Left cardiac atrium (tissue), 4 donors: ENCODE results near the gene GRID2. TPM values are rescaled to one million over a fixed set of nuclear protein-coding genes. Genes with fewer than 3 reads are reported as not detected.

Source experiments
- ATAC-seq, 2 donors: fragments of 200-7000 bp; cut with Tn5 transposase; one replicate each; pipeline ENCODE4 v1.9.1; 2020; ENCODE audit warnings: mild to moderate bottlenecking in 2 of 2, moderate library complexity in 2 of 2
- DNase-seq: peaks from one replicate; pipeline ENCODE4 v3.0.0-alpha.2; 2020
- intact Hi-C, 2 donors: fragments of 100-400 bp; cut with DNase I; formaldehyde crosslinking; loops; one replicate each; pipeline versions ENCODE4 v1.14.1 to v1.15.1; 2022 to 2023
- total RNA-seq, 2 donors: library from RNA; stranded (reverse); fragmentation: NEBNext Ultra II Directional; extraction: Animal tissue kit (Norgen Biotek cat#: 25700); gene quantifications; one replicate each; pipeline ENCODE4 v1.2.1, GENCODE V29; 2021
- donor health status: DM: no; HTN: yes; CAD: no.
- donor health status: DM: no; HTN: yes; CAD: no; lungs with severe emphysema.
- donor health status: DM: yes; HTN: yes; CAD: no.
- donor health status: Dilated cardiomyopathy.

GRID2 gene
- total RNA-seq, 2 donors from 2014 or later = 0.42 to 1.1 TPM

- ATAC-seq (no peak), DNase-seq (no peak)
- intact Hi-C loops = no loop called here
Observed at GRCh38 chr4:93722446-93722845, 1418.7 kb downstream of the GRID2 start.

DNA sequence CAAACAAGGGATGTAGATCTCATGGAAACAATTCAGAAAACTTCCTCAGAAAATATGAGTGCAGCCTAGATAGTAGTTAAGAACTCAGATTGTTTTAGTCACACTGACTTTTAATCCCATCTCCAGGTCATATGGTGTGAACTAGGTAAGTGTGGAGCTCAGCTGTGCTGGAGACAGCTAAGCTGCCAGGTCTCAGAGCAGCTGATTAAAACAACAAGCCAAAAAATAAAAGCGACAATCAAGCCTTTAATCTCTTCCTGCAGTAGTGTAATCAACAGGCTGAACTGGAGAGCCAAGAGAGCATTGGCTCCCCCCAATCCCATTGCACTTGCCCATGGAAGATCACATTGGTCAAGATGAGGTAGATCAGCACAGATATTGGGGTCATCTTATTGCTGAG, 1426.5 kb downstream of the GRID2 start:
- intact Hi-C loops = no loop called here
- ATAC-seq = no peak

GRCh38 chr4:93730760-93731159, 1427.0 kb downstream of the GRID2 start:
- no peak for ATAC-seq
- intact Hi-C loops = no loop called here
- DNase-seq = no peak

More for the DNA sequence above, 1426.5 kb downstream of the GRID2 start:
- DNase-seq = no peak

DNA sequence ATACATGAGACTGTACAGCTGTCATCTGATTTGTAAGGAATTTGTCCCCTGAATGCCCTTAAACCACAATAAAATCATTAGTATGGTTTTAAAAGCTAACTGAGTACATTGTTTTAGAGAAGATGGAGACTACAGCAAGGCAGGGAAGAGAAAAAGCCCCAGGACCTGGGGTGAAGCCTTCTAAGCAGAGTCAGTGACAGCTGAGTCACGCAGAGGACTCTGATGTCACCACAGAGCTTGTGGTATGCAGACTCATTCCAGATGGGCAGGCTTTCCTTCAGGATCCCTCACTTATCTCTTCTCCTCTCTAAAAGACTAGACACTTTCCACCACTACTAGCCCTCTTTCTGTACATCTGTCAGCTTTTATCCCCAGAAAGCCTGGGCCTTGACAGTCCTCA, 1427.7 kb downstream of the GRID2 start:
- DNase-seq = no peak
- intact Hi-C loops = no loop called here
- no peak for ATAC-seq

- ATAC-seq = no peak
- DNase-seq = no peak
- intact Hi-C loops = no loop called here
Observed at GRCh38 chr4:93732509-93732908, 1428.7 kb downstream of the GRID2 start.

- intact Hi-C loops = no loop called here
- no peak for DNase-seq
- ATAC-seq = no peak
Observed at GRCh38 chr4:93740890-93741289, 1437.1 kb downstream of the GRID2 start.

GRCh38 chr4:93743022-93743421, 1439.3 kb downstream of the GRID2 start:
- ATAC-seq = no peak
- no peak for DNase-seq
- intact Hi-C loops = no loop called here

GRCh38 chr4:93743635-93744034, 1439.9 kb downstream of the GRID2 start:
- ATAC-seq (no peak), DNase-seq (no peak)
- intact Hi-C loops = no loop called here

DNA sequence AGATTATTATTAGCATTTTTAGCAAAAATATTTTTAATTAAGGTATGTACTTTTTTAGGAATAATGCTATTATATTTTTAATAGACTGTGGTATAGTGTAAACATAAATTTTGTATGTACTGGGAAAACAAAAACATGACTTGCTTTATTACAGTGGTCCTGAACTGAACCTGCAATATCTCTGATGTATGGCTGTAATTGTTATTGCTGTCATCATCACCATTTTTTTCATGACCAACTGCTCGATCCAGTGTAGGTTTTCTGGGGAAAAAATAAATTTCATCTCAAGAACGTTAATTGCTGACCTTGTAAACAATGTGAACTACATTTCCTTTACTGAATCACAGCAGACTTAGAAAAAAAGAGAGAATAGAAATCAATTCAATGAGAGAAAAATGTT, 1441.2 kb downstream of the GRID2 start:
- no peak for ATAC-seq
- no peak for DNase-seq
- intact Hi-C loops = no loop called here

- no peak for DNase-seq
- ATAC-seq = no peak
- intact Hi-C loops = no loop called here
Observed at GRCh38 chr4:93746031-93746430, 1442.3 kb downstream of the GRID2 start.

- intact Hi-C loops = no loop called here
- no peak for ATAC-seq
- DNase-seq = no peak
Observed at GRCh38 chr4:93747220-93747619, 1443.5 kb downstream of the GRID2 start.

GRCh38 chr4:93748373-93749291, 1444.9 kb downstream of the GRID2 start:
- intact Hi-C loops = no loop called here
- DNase-seq = no peak
- no peak for ATAC-seq

DNA sequence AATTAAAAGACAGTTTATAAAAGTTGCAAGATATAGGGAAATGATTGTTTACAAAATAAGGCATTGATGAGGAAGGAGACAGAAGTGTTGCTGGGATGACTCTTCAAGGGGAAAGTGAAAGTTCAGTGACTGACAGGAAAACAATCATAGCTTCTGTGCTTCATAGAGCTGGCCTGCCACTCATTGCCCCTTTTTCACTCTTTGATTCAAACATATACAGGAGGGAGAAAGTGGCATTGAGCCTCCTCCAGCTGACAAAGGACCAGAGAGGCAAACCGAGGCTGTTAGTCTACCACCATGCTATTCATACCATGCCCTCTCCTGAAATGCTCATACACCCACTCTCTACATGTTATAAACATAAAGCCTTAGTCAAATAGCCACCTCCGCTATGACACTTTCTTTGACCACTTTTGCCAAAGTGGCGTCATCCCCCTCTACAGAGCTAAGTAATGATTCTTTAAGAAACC, 1445.6 kb downstream of the GRID2 start:
- intact Hi-C loops = no loop called here
- ATAC-seq = no peak
- DNase-seq = no peak

DNA sequence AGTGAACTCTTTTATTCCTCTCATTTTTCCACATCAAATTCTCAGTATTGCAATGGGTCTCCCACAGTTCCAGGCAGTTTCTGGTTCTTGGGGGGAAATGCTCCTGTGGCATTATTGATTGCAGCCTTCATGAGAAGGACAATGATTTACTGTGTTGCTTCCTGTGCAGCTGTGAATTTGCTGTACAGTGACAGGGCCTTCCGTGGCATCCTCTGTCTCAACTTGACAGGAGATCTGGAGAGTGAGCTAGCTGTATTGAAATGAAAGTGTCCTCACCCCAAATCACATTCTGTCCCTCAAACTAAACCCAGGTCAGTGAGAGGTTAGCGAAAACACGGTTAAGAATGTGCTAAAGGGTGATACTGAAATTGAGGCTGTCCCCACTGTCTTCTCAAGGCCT, 1447.6 kb downstream of the GRID2 start:
- DNase-seq (no peak), ATAC-seq (no peak)
- intact Hi-C loops = no loop called here

DNA sequence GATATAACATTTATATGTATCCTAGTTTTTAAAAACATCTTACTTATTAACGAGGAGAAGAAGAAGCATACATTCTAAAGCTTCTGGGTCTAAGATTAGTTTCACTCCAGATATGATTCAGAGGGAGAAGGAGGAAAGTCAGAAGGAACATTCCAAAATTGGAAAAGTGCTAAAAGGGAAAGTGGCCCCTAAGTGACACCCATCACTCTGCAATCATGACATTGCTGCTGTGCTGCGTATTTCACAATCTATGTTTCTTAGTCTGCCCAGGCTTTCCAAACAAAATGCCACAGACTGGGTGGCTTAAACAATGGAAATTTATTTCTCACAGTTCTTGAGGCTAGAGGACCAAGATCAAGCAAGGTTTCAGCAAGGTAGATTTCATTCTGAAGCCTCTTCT, 1452.3 kb downstream of the GRID2 start:
- intact Hi-C loops = no loop called here

GRCh38 chr4:93759506-93759905, 1455.7 kb downstream of the GRID2 start:
- intact Hi-C loops = no loop called here
- no peak for ATAC-seq

More for the DNA sequence above, 1452.3 kb downstream of the GRID2 start:
- ATAC-seq = no peak
- DNase-seq = no peak

GRCh38 chr4:93760284-93760683, 1456.5 kb downstream of the GRID2 start:
- ATAC-seq (no peak), DNase-seq (no peak)
- intact Hi-C loops = no loop called here

More at GRCh38 chr4:93759506-93759905, 1455.7 kb downstream of the GRID2 start:
- no peak for DNase-seq

DNA sequence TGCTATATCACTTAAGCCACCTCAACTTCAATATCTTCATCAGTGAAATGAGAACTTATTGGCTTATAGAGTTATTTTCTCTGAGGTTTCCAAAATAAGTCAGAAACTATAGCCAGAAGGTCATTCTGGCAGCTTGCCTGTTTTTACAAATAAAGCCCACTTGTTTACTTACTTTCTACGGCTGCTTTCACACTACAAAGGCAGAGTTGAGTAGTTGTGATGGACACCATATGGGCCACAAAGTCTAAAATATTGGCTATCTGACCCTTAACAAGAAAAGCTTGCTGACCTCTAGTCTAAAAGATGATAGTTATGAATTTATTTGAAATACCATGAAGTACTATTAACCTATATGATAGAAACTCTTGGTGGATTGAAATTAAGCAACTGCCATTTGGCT, 1457.5 kb downstream of the GRID2 start:
- DNase-seq (no peak), ATAC-seq (no peak)
- intact Hi-C loops = no loop called here

DNA sequence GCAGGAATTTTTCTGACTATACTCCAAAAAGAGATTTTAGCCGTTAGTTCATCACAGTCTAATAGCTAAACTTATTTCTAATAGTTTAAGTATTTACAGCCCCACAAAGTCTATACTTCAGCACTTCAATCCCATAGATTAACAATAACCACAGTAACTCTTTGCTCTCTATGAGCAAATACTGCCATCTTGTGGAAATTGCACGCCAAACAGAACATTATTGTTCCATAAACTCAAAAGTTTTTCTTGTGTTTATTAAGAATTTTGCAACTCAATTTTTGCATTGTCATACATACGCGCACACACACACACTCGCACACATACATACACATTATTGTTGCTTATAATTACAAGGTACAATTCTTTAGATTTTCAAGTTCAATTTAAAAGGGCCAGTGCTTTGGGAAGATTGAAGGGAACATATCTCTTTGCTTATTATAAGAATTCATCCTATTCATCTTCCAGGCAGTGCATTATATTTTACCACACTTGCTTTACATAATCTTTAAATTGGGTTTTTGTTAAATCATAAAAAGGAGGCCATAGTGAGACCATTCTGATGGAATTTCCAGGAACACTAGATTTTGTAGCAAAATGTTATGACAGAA, 1461.0 kb downstream of the GRID2 start:
- no peak for ATAC-seq
- intact Hi-C loops = no loop called here

DNA sequence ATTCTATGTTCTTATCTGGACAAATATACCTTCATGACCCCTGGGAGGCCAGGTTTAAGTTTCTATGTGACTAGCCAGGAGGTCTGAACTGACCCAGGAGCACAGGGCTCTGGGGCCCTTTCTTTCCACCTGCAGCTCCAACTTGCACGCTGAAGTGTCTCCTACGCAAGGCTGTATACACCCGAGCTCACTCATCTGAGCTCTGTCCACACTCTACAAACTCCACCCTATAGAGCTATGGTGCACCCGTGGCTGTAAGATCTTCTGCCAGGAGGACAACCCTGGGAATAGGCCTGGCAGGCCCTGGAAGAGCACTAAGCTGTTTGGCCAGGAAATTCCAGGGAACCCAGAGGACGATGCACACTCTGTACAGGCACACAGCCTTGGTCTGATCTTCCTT, 1464.2 kb downstream of the GRID2 start:
- intact Hi-C loops = no loop called here
- peak in 1 of 2 donors; percentile 38 for ATAC-seq
- DNase-seq = no peak

More for the DNA sequence above, 1461.0 kb downstream of the GRID2 start:
- no peak for DNase-seq

GRCh38 chr4:93770201-93770600, 1466.4 kb downstream of the GRID2 start:
- ATAC-seq (no peak), DNase-seq (no peak)
- intact Hi-C loops = no loop called here
